ENCODE data around the gene BLTP2. TPM values are rescaled to one million over a fixed set of nuclear protein-coding genes. Genes with fewer than 3 reads are reported as not detected.
A peak's percentile ranks its signal among the peaks of the same experiment; 100 is the strongest.

Gene BLTP2
- polyA plus RNA-seq, 5 donors, result 70.4 to 87.5 (median 77.3) TPM

GRCh38 chr17:28599311-28600184 lies 45.4 kb downstream of the BLTP2 start:
- peak; percentile 61 to 67 for DNase-seq

- peak; percentile 91 to 93 for DNase-seq
Measured at GRCh38 chr17:28598799-28599310, 46.1 kb downstream of the BLTP2 start, which contains the start of gene SPAG5. TSS of gene SPAG5 (minus strand) at chr17:28599025. CDS start at chr17:28598946, 79 bp downstream.

GRCh38 chr17:28598389-28598788 lies 46.6 kb downstream of the BLTP2 start:
- DNase-seq, result no peak

GRCh38 chr17:28597606-28598383 lies 47.2 kb downstream of the BLTP2 start:
- no peak for DNase-seq

Other genes with a start within 250 kb of the BLTP2 start
- 10 to 100 TPM in 1 of 5 donors, 1 to 10 TPM in 4; 6.4 to 10.8 (median 9.4) TPM for gene SLC46A1, start 238.9 kb downstream of the BLTP2 start, polyA plus RNA-seq (ENCODE audit: insufficient read depth in 1 of 5, insufficient read length in 5 of 5, low replicate concordance in 1 of 5)
- gene SLC13A2, start 171.5 kb downstream of the BLTP2 start, polyA plus RNA-seq (ENCODE audit: insufficient read depth in 1 of 5, insufficient read length in 5 of 5, low replicate concordance in 1 of 5), result under 1 TPM in 4 of 5 donors, not detected in 1; 0.14 to 0.48 (median 0.30) TPM
- gene FOXN1, start 138.8 kb downstream of the BLTP2 start, polyA plus RNA-seq (ENCODE audit: insufficient read depth in 1 of 5, insufficient read length in 5 of 5, low replicate concordance in 1 of 5), result under 1 TPM in 4 of 5 donors, not detected in 1; 0.06 to 0.19 (median 0.16) TPM
- gene UNC119, start 92.5 kb downstream of the BLTP2 start, polyA plus RNA-seq (ENCODE audit: insufficient read depth in 1 of 5, insufficient read length in 5 of 5, low replicate concordance in 1 of 5), result 10 to 100 TPM; 28.4 to 44.4 (median 36.3) TPM
- gene PIGS, start 73.6 kb downstream of the BLTP2 start, polyA plus RNA-seq (ENCODE audit: insufficient read depth in 1 of 5, insufficient read length in 5 of 5, low replicate concordance in 1 of 5), result 10 to 100 TPM; 58.7 to 66.9 (median 62.7) TPM
- 10 to 100 TPM; 16.1 to 21.6 (median 20.2) TPM for gene ALDOC, start 68.3 kb downstream of the BLTP2 start, polyA plus RNA-seq (ENCODE audit: insufficient read depth in 1 of 5, insufficient read length in 5 of 5, low replicate concordance in 1 of 5)
- 10 to 100 TPM; 35.5 to 80.1 (median 66.1) TPM for gene SPAG5, start 46.1 kb downstream of the BLTP2 start, polyA plus RNA-seq (ENCODE audit: insufficient read depth in 1 of 5, insufficient read length in 5 of 5, low replicate concordance in 1 of 5)
- 10 to 100 TPM; 19.0 to 27.9 (median 24.2) TPM for gene RSKR, start 31.0 kb downstream of the BLTP2 start, polyA plus RNA-seq (ENCODE audit: insufficient read depth in 1 of 5, insufficient read length in 5 of 5, low replicate concordance in 1 of 5)
- gene SDF2, start 16.7 kb upstream of the BLTP2 start, polyA plus RNA-seq (ENCODE audit: insufficient read depth in 1 of 5, insufficient read length in 5 of 5, low replicate concordance in 1 of 5), result 10 to 100 TPM; 67.7 to 73.8 (median 69.5) TPM
- gene SUPT6H, start 17.0 kb upstream of the BLTP2 start, polyA plus RNA-seq (ENCODE audit: insufficient read depth in 1 of 5, insufficient read length in 5 of 5, low replicate concordance in 1 of 5), result 10 to 100 TPM; 60.3 to 74.7 (median 66.8) TPM
- 1 to 10 TPM; 5.7 to 7.1 (median 6.6) TPM for gene PROCA1, start 66.7 kb upstream of the BLTP2 start, polyA plus RNA-seq (ENCODE audit: insufficient read depth in 1 of 5, insufficient read length in 5 of 5, low replicate concordance in 1 of 5)
- 100 to 1,000 TPM; 180 to 195 (median 187) TPM for gene RAB34, start 72.7 kb upstream of the BLTP2 start, polyA plus RNA-seq (ENCODE audit: insufficient read depth in 1 of 5, insufficient read length in 5 of 5, low replicate concordance in 1 of 5)
- gene RPL23A, start 74.8 kb upstream of the BLTP2 start, polyA plus RNA-seq (ENCODE audit: insufficient read depth in 1 of 5, insufficient read length in 5 of 5, low replicate concordance in 1 of 5), result 1,000 to 10,000 TPM; 1,134 to 1,477 (median 1,162) TPM
- 10 to 100 TPM in 1 of 5 donors, 1 to 10 TPM in 4; 7.5 to 11.0 (median 8.7) TPM for gene TLCD1, start 81.1 kb upstream of the BLTP2 start, polyA plus RNA-seq (ENCODE audit: insufficient read depth in 1 of 5, insufficient read length in 5 of 5, low replicate concordance in 1 of 5)
- 1 to 10 TPM; 5.5 to 8.4 (median 6.8) TPM for gene NEK8, start 83.6 kb upstream of the BLTP2 start, polyA plus RNA-seq (ENCODE audit: insufficient read depth in 1 of 5, insufficient read length in 5 of 5, low replicate concordance in 1 of 5)
- 100 to 1,000 TPM in 3 of 5 donors, 10 to 100 TPM in 2; 92.5 to 141 (median 113) TPM for gene TRAF4, start 98.9 kb upstream of the BLTP2 start, polyA plus RNA-seq (ENCODE audit: insufficient read depth in 1 of 5, insufficient read length in 5 of 5, low replicate concordance in 1 of 5)
- gene FAM222B, start 197.6 kb upstream of the BLTP2 start, polyA plus RNA-seq (ENCODE audit: insufficient read depth in 1 of 5, insufficient read length in 5 of 5, low replicate concordance in 1 of 5), result 10 to 100 TPM; 15.5 to 22.3 (median 17.5) TPM
- gene ERAL1, start 209.9 kb upstream of the BLTP2 start, polyA plus RNA-seq (ENCODE audit: insufficient read depth in 1 of 5, insufficient read length in 5 of 5, low replicate concordance in 1 of 5), result 10 to 100 TPM; 60.7 to 78.6 (median 68.4) TPM

All from right lung (tissue), 5 donors.